CD4-positive, alpha-beta T cell treated with Interleukin-15 for 4 hours (primary cell): Measurements from ENCODE around the gene PRKN.
"Not testable (repeated sequence)": the region's sequence is repeated elsewhere in the genome, so short reads cannot be mapped to it uniquely, and the experiment has no call there.

Experiments
- DNase-seq: peaks from one replicate; pipeline ENCODE4 v3.0.0-alpha.2; 2020; ENCODE audit warnings: low spot score

Gene PRKN

GRCh38 chr6:162532283-162533008 lies 195.1 kb downstream of the PRKN start:
- DNase-seq = no peak

GRCh38 chr6:162531391-162531790 lies 196.2 kb downstream of the PRKN start:
- DNase-seq = not testable (repeated sequence)

GRCh38 chr6:162528538-162528937 lies 199.0 kb downstream of the PRKN start:
- no peak for DNase-seq

- no peak for DNase-seq
Observed at GRCh38 chr6:162526960-162527359, 200.6 kb downstream of the PRKN start.

- DNase-seq = no peak
Observed at GRCh38 chr6:162525181-162525580, 202.4 kb downstream of the PRKN start.

GRCh38 chr6:162512744-162513143 lies 214.8 kb downstream of the PRKN start:
- no peak for DNase-seq

GRCh38 chr6:162497389-162497788 lies 230.2 kb downstream of the PRKN start:
- no peak for DNase-seq

GRCh38 chr6:162493917-162494316 lies 233.6 kb downstream of the PRKN start:
- no peak for DNase-seq

GRCh38 chr6:162491637-162492036 lies 235.9 kb downstream of the PRKN start:
- no peak for DNase-seq

GRCh38 chr6:162489101-162489976 lies 238.2 kb downstream of the PRKN start:
- no peak for DNase-seq

- no peak for DNase-seq
Observed at GRCh38 chr6:162488444-162488843, 239.1 kb downstream of the PRKN start.

GRCh38 chr6:162485464-162485863 lies 242.1 kb downstream of the PRKN start:
- DNase-seq = no peak

GRCh38 chr6:162481938-162482337 lies 245.6 kb downstream of the PRKN start:
- no peak for DNase-seq

- DNase-seq = no peak
Observed at GRCh38 chr6:162481320-162481719, 246.2 kb downstream of the PRKN start.

GRCh38 chr6:162478192-162478671 lies 249.3 kb downstream of the PRKN start:
- no peak for DNase-seq

GRCh38 chr6:162474722-162475121 lies 252.8 kb downstream of the PRKN start:
- no peak for DNase-seq

- no peak for DNase-seq
Observed at GRCh38 chr6:162471842-162472241, 255.7 kb downstream of the PRKN start.

GRCh38 chr6:162468326-162468725 lies 259.2 kb downstream of the PRKN start:
- no peak for DNase-seq

- DNase-seq = no peak
Observed at GRCh38 chr6:162467679-162468078, 259.9 kb downstream of the PRKN start.

- no peak for DNase-seq
Observed at GRCh38 chr6:162463576-162463975, 264.0 kb downstream of the PRKN start.

- DNase-seq = no peak
Observed at GRCh38 chr6:162459985-162460384, 267.6 kb downstream of the PRKN start.

GRCh38 chr6:162450358-162450757 lies 277.2 kb downstream of the PRKN start:
- no peak for DNase-seq

GRCh38 chr6:162448294-162448693 lies 279.3 kb downstream of the PRKN start:
- no peak for DNase-seq
